ENCODE data around the gene ING4. TPM values are rescaled to one million over a fixed set of nuclear protein-coding genes. Genes with fewer than 3 reads are reported as not detected.

ING4 gene
- total RNA-seq, 1 donor from 2014 or later: 15.4 TPM

- no peak for ATAC-seq
Observed at GRCh38 chr12:6685814-6686213, 22.9 kb upstream of the ING4 start.

- ATAC-seq: no peak
Observed at GRCh38 chr12:6684609-6685008, 21.7 kb upstream of the ING4 start.

GRCh38 chr12:6676962-6677361, 14.0 kb upstream of the ING4 start:
- no peak for ATAC-seq

- no peak for ATAC-seq
Observed at GRCh38 chr12:6672143-6672542, 9.2 kb upstream of the ING4 start.

GRCh38 chr12:6667559-6668210, 4.8 kb upstream of the ING4 start:
- no peak for ATAC-seq

- no peak for ATAC-seq
Observed at GRCh38 chr12:6666211-6666610, 3.3 kb upstream of the ING4 start.

- ATAC-seq: no peak
Observed at GRCh38 chr12:6664902-6665301, 2.0 kb upstream of the ING4 start.

GRCh38 chr12:6662602-6662905, 365 bp downstream of the ING4 start:
- ATAC-seq: peak; percentile 49

GRCh38 chr12:6653987-6654386, 8.9 kb downstream of the ING4 start:
- ATAC-seq: no peak

- ATAC-seq: no peak
Observed at GRCh38 chr12:6653342-6653741, 9.6 kb downstream of the ING4 start.

GRCh38 chr12:6652391-6652790, 10.5 kb downstream of the ING4 start:
- no peak for ATAC-seq

- ATAC-seq: no peak
Observed at GRCh38 chr12:6650832-6651231, 12.1 kb downstream of the ING4 start.

- ATAC-seq: peak; percentile 84
Observed at GRCh38 chr12:6647083-6647604, 15.8 kb downstream of the ING4 start, which contains the start of gene ACRBP. Gene ACRBP, minus strand, starts transcription at chr12:6647432. Its CDS starts 66 bp downstream, at chr12:6647366.

GRCh38 chr12:6646276-6647082, 16.4 kb downstream of the ING4 start:
- ATAC-seq: peak; percentile 20

GRCh38 chr12:6644903-6645302, 18.0 kb downstream of the ING4 start:
- ATAC-seq: no peak

GRCh38 chr12:6644257-6644596, 18.7 kb downstream of the ING4 start:
- ATAC-seq: no peak

GRCh38 chr12:6643569-6644256, 19.2 kb downstream of the ING4 start:
- ATAC-seq: no peak

GRCh38 chr12:6641131-6641530, 21.8 kb downstream of the ING4 start:
- ATAC-seq: no peak

- no peak for ATAC-seq
Observed at GRCh38 chr12:6640497-6640896, 22.4 kb downstream of the ING4 start.

- no peak for ATAC-seq
Observed at GRCh38 chr12:6639151-6639801, 23.6 kb downstream of the ING4 start.

GRCh38 chr12:6638305-6638704, 24.6 kb downstream of the ING4 start:
- no peak for ATAC-seq

- ATAC-seq: peak; percentile 94
Observed at GRCh38 chr12:6635856-6636531, 26.9 kb downstream of the ING4 start, which contains the start of gene LPAR5. Gene LPAR5, minus strand, starts transcription at chr12:6635959. Its CDS starts 14,711 bp downstream, at chr12:6621248.
